Vagina (tissue), 2 donors: ENCODE results near the gene SEC24D.

ENCODE experiments used
- POLR2A ChIP-seq, 2 donors: fragments of 450-650 bp; IDR thresholded peaks; one replicate each; pipeline ENCODE4 v1.6.1; 2017; ENCODE audit warnings: antibody characterized with exemption in 2 of 2, mild to moderate bottlenecking in 2 of 2, moderate library complexity in 2 of 2
- TF ChIP-seq, protein P1 (sequence below), 3 experiments: fragments of 450-650 bp in 2 of 3; fragments of 200-600 bp in 1 of 3; sonication (generic) in 1 of 3; IDR thresholded peaks; one replicate each; pipeline ENCODE4 v1.5.1; 2017 to 2019; ENCODE audit warnings: antibody characterized with exemption in 3 of 3, mild to moderate bottlenecking in 2 of 3, moderate library complexity in 2 of 3

- TF ChIP-seq, protein P1, sequence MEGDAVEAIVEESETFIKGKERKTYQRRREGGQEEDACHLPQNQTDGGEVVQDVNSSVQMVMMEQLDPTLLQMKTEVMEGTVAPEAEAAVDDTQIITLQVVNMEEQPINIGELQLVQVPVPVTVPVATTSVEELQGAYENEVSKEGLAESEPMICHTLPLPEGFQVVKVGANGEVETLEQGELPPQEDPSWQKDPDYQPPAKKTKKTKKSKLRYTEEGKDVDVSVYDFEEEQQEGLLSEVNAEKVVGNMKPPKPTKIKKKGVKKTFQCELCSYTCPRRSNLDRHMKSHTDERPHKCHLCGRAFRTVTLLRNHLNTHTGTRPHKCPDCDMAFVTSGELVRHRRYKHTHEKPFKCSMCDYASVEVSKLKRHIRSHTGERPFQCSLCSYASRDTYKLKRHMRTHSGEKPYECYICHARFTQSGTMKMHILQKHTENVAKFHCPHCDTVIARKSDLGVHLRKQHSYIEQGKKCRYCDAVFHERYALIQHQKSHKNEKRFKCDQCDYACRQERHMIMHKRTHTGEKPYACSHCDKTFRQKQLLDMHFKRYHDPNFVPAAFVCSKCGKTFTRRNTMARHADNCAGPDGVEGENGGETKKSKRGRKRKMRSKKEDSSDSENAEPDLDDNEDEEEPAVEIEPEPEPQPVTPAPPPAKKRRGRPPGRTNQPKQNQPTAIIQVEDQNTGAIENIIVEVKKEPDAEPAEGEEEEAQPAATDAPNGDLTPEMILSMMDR (IDR thresholded peaks at IDR 0.05): no peak
- TF ChIP-seq POLR2A (IDR thresholded peaks at IDR 0.05): no peak
Measured at GRCh38 chr4:118846979-118847378, 11.1 kb upstream of the SEC24D start.
